HepG2 (cell line): ENCODE results near the gene ZMYND8. TPM values are rescaled to one million over a fixed set of nuclear protein-coding genes. Genes with fewer than 3 reads are reported as not detected.

Experiments
- CENPT ChIP-seq: sonication (generic); formaldehyde crosslinking; IDR thresholded peaks from 2 replicates; pipeline ENCODE4 v1.8.0; 2022; ENCODE audit warnings: low read depth, mild to moderate bottlenecking, moderate library complexity, missing genetic modification reagents
- E2F1 ChIP-seq: sonication (generic); formaldehyde crosslinking; IDR thresholded peaks from 2 replicates; pipeline ENCODE4 v1.5.0; 2020; ENCODE audit warnings: missing genetic modification reagents
- FOSL2 ChIP-seq: sonication (generic); formaldehyde crosslinking; IDR thresholded peaks from 2 replicates; pipeline ENCODE4 v1.4.0; 2020; ENCODE audit warnings: missing genetic modification reagents
- GTF3A ChIP-seq: sonication (generic); formaldehyde crosslinking; conservative IDR thresholded peaks from 2 replicates; pipeline ENCODE4 v1.4.0; 2020; ENCODE audit warnings: mild to moderate bottlenecking, missing genetic modification reagents
- HNF4A ChIP-seq: sonication (generic); formaldehyde crosslinking; IDR thresholded peaks from 2 replicates; pipeline ENCODE4 v1.4.0; 2020; ENCODE audit warnings: missing genetic modification reagents
- KLF6 ChIP-seq: IDR thresholded peaks from 2 replicates; pipeline ENCODE4 v1.8.0; 2016; ENCODE audit warnings: missing biosample characterization, missing genetic modification reagents
- NFKB2 ChIP-seq: sonication (generic); formaldehyde crosslinking; IDR thresholded peaks from 2 replicates; pipeline ENCODE4 v1.4.0; 2020; ENCODE audit warnings: missing genetic modification reagents, borderline replicate concordance
- POLR2AphosphoS5 ChIP-seq: IDR thresholded peaks from 2 replicates; pipeline ENCODE4 v1.6.1; 2012; ENCODE audit warnings: low read depth, low read length
- RBM39 ChIP-seq: fragments of 200-400 bp; formaldehyde crosslinking; IDR thresholded peaks from one replicate; pipeline ENCODE4 v1.6.1; 2018; ENCODE audit warnings: antibody characterized with exemption, mild to moderate bottlenecking, low read depth, low read length; ENCODE audit not compliant: poor library complexity, severe bottlenecking
- SOX13 ChIP-seq, 3 experiments: fragments of 450-650 bp in 1 of 3; sonication (generic) in 1 of 3; formaldehyde crosslinking in 1 of 3; IDR thresholded peaks in 2 of 3; conservative IDR thresholded peaks in 1 of 3; 2 replicates each; pipeline versions ENCODE4 v1.5.0 to v1.6.1; 2016 to 2020; ENCODE audit warnings: antibody characterized with exemption in 1 of 3, mild to moderate bottlenecking in 1 of 3, missing compliant biosample characterization in 1 of 3, missing genetic modification reagents in 1 of 3, moderate library complexity in 1 of 3
- SP2 ChIP-seq: sonication (generic); formaldehyde crosslinking; IDR thresholded peaks from 2 replicates; pipeline ENCODE4 v1.5.1; 2020; ENCODE audit warnings: mild to moderate bottlenecking, missing genetic modification reagents
- STAT5B ChIP-seq: sonication (generic); formaldehyde crosslinking; IDR thresholded peaks from 2 replicates; pipeline ENCODE4 v1.4.0; 2020; ENCODE audit warnings: missing genetic modification reagents
- ZNF335 ChIP-seq: sonication (generic); formaldehyde crosslinking; IDR thresholded peaks from 2 replicates; pipeline ENCODE4 v1.4.0; 2020; ENCODE audit warnings: missing genetic modification reagents
- ZNF687 ChIP-seq: sonication (generic); formaldehyde crosslinking; IDR thresholded peaks from 2 replicates; pipeline ENCODE4 v1.5.1; 2020; ENCODE audit warnings: mild to moderate bottlenecking, missing genetic modification reagents, moderate library complexity
- ZNF775 ChIP-seq: sonication (generic); formaldehyde crosslinking; IDR thresholded peaks from 2 replicates; pipeline ENCODE4 v1.4.0; 2020; ENCODE audit warnings: missing genetic modification reagents, mild to moderate bottlenecking, moderate library complexity, borderline replicate concordance
- ZUFSP ChIP-seq: sonication (generic); formaldehyde crosslinking; IDR thresholded peaks from 2 replicates; pipeline ENCODE4 v1.9.0; 2021; ENCODE audit warnings: missing genetic modification reagents, mild to moderate bottlenecking, borderline replicate concordance
- ZZZ3 ChIP-seq: sonication (generic); formaldehyde crosslinking; IDR thresholded peaks from 2 replicates; pipeline ENCODE4 v1.4.0; 2020; ENCODE audit warnings: missing genetic modification reagents, mild to moderate bottlenecking, borderline replicate concordance
- polyA plus RNA-seq, 8 experiments: library from polyadenylated mRNA; depleted of rRNA in 3 of 8; stranded (reverse) in 7 of 8; unstranded in 1 of 8; fragments of >200 nt; fragmentation: Illumina TruSeq in 4 of 8; extraction: Trizol in 4 of 8; gene quantifications; 2 replicates each; pipeline versions ENCODE4 v1.2.1 to v1.2.3, GENCODE V29; 2011 to 2016; ENCODE audit warnings: low read depth in 4 of 8, missing spikeins in 1 of 8, mixed read lengths in 1 of 8; ENCODE audit not compliant: insufficient read depth in 1 of 8
- total RNA-seq, 5 experiments: library from RNA; depleted of rRNA; stranded (reverse); fragments of >200 nt; fragmentation: Illumina TruSeq; extraction: Trizol; gene quantifications; 2 replicates each; pipeline ENCODE4 v1.2.3, GENCODE V29; 2016; ENCODE audit warnings: low read depth in 1 of 5

ZMYND8 gene
- total and polyA plus RNA-seq, 2 of the 13 experiments (the other 11 are each of a cell fraction or from before 2014, with no cell fraction given) = 53.9 to 84.7 TPM

DNA sequence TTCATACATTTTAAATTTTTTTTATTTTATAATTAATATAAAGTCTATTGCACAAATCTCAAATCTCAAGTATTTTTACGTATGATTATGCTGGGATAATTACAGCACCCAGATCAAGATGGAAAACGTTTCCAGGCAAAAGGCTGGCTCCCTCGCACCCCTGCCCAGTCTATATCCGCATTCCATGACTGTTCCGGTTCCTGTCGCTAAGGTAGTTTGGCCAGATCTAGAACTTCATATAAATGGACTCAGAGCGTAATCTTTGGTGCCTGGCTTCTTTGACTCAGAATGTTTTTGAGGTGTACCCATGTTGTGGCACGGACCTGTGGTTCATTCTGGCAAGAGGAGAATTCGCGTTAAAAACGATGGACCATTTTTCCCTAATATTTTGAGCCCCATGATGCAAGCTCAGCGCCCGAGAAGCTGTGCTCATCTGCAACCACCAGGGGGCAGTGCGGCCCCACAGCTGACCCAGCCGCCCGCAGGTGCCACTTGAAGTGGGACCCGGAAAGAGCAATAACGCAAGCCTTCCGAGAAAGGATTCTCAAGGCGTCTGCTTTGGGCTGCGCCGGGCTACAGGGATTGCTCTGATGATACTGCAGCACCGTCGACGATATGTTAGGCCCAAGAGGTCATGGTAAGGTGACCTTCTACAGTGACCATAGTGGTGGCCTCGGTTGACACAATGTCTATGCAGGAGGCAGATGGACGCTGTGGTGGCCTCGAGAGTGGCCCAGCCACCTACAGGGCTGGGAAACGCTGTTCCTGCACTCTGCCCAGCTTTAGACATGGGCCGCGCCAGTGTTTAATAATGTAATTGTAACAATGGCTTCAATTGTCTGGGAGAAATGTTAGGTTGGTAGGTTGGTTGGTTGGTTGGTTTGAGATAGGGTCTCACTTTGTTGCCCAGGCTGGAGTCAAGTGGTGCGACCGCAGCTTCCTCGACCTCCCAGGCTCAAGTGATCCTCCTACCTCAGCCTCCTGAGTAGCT, 160.1 kb downstream of the ZMYND8 start (continued):
- no peak for TF ChIP-seq E2F1
- TF ChIP-seq ZUFSP = no peak
- peak; percentile 20; the same call in 1 of the 2 replicates for TF ChIP-seq SP2 (CRISPR knock-in tag)
- TF ChIP-seq NFKB2 (CRISPR knock-in tag) = peak; percentile 91; the same call in 1 of the 2 replicates
- TF ChIP-seq FOSL2 (CRISPR knock-in tag) = peak; percentile 79
- peak; percentile 70; the same call in 1 of the 2 replicates for TF ChIP-seq KLF6 (CRISPR knock-in tag)
- 0 out of 2 replicates have a peak, but pooled peaks have one; percentile 45 for TF ChIP-seq GTF3A (CRISPR knock-in tag)
- TF ChIP-seq ZNF335 = 0 out of 2 replicates have a peak, but pooled peaks have one; percentile 63
- TF ChIP-seq ZNF687 (CRISPR knock-in tag) = peak; percentile 85
- TF ChIP-seq ZZZ3 (CRISPR knock-in tag) = no peak
- TF ChIP-seq POLR2AphosphoS5 = no peak
- no peak for TF ChIP-seq ZNF775 (CRISPR knock-in tag)
- no peak for TF ChIP-seq CENPT (CRISPR knock-in tag)
- peak; percentile 42 for TF ChIP-seq RBM39
- TF ChIP-seq STAT5B (CRISPR knock-in tag) = 0 out of 2 replicates have a peak, but pooled peaks have one; percentile 63
- peak; percentile 29; the same call in 1 of the 2 replicates for TF ChIP-seq HNF4A (CRISPR knock-in tag)
- TF ChIP-seq SOX13 (IDR thresholded peaks at IDR 0.05) = no peak
- peak in 1 of 2 experiments; percentile 48; a peak in 2 of 4 replicates for TF ChIP-seq SOX13 (CRISPR knock-in tag; conservative IDR thresholded peaks at IDR 0.05 in 1 of 2, IDR thresholded peaks at IDR 0.05 in 1 of 2)
